GM18499 (cell line): ENCODE data around the gene CYP39A1.
"Not testable (repeated sequence)": the region's sequence is repeated elsewhere in the genome, so short reads cannot be mapped to it uniquely, and the experiment has no call there.

ENCODE experiments used
- ATAC-seq: cut with Tn5 transposase; IDR thresholded peaks from one replicate; pipeline ENCODE4 v1.9.1; 2021; ENCODE audit warnings: moderate number of reproducible peaks; ENCODE audit not compliant: insufficient read depth, unreplicated experiment

The CYP39A1 gene

GRCh38 chr6:46651816-46652215 is 802 bp downstream of the CYP39A1 start:
- ATAC-seq = no peak

- no peak for ATAC-seq
Measured at GRCh38 chr6:46651006-46651405, 1.6 kb downstream of the CYP39A1 start.

- ATAC-seq = no peak
Measured at GRCh38 chr6:46648869-46649492, 3.6 kb downstream of the CYP39A1 start.

- ATAC-seq = not testable (repeated sequence)
Measured at GRCh38 chr6:46648108-46648507, 4.5 kb downstream of the CYP39A1 start.

- ATAC-seq = no peak
Measured at GRCh38 chr6:46645265-46645664, 7.4 kb downstream of the CYP39A1 start.

GRCh38 chr6:46642928-46643751 is 9.5 kb downstream of the CYP39A1 start:
- no peak for ATAC-seq

- no peak for ATAC-seq
Measured at GRCh38 chr6:46638650-46639049, 14.0 kb downstream of the CYP39A1 start.

GRCh38 chr6:46637933-46638332 is 14.7 kb downstream of the CYP39A1 start:
- ATAC-seq = no peak

GRCh38 chr6:46637145-46637544 is 15.5 kb downstream of the CYP39A1 start:
- no peak for ATAC-seq

- no peak for ATAC-seq
Measured at GRCh38 chr6:46635462-46635861, 17.2 kb downstream of the CYP39A1 start.

GRCh38 chr6:46632053-46632452 is 20.6 kb downstream of the CYP39A1 start:
- ATAC-seq = no peak

GRCh38 chr6:46629691-46630090 is 22.9 kb downstream of the CYP39A1 start:
- no peak for ATAC-seq

- ATAC-seq = no peak
Measured at GRCh38 chr6:46628976-46629375, 23.6 kb downstream of the CYP39A1 start.

- no peak for ATAC-seq
Measured at GRCh38 chr6:46628498-46628897, 24.1 kb downstream of the CYP39A1 start.

GRCh38 chr6:46626976-46627375 is 25.6 kb downstream of the CYP39A1 start:
- no peak for ATAC-seq

GRCh38 chr6:46626228-46626909 is 26.2 kb downstream of the CYP39A1 start:
- ATAC-seq = peak; percentile 54

- ATAC-seq = no peak
Measured at GRCh38 chr6:46618726-46619125, 33.9 kb downstream of the CYP39A1 start.

- no peak for ATAC-seq
Measured at GRCh38 chr6:46612645-46613044, 40.0 kb downstream of the CYP39A1 start.

- no peak for ATAC-seq
Measured at GRCh38 chr6:46610862-46611553, 41.6 kb downstream of the CYP39A1 start.

GRCh38 chr6:46606338-46606737 is 46.3 kb downstream of the CYP39A1 start:
- no peak for ATAC-seq
